Adrenal gland (tissue), 5 donors: Measurements from ENCODE around the gene SPTLC1.

ENCODE experiments used
- CTCF ChIP-seq, 6 experiments: fragments of 450-650 bp in 4 of 6; fragments of 200-600 bp in 2 of 6; sonication (generic) in 1 of 6; IDR thresholded peaks; 1 replicate in 5 of 6; 2 replicates in 1 of 6; pipeline versions ENCODE4 v1.5.1 to v1.8.0; 2016 to 2021; ENCODE audit warnings: antibody characterized with exemption in 6 of 6, mild to moderate bottlenecking in 2 of 6, moderate library complexity in 1 of 6
- POLR2A ChIP-seq, 2 donors: fragments of 450-650 bp; IDR thresholded peaks; one replicate each; pipeline ENCODE4 v1.6.1; 2017; ENCODE audit warnings: antibody characterized with exemption in 2 of 2, mild to moderate bottlenecking in 2 of 2, moderate library complexity in 1 of 2
- donor health status: DM: no; HTN: no; CAD: no.

DNA sequence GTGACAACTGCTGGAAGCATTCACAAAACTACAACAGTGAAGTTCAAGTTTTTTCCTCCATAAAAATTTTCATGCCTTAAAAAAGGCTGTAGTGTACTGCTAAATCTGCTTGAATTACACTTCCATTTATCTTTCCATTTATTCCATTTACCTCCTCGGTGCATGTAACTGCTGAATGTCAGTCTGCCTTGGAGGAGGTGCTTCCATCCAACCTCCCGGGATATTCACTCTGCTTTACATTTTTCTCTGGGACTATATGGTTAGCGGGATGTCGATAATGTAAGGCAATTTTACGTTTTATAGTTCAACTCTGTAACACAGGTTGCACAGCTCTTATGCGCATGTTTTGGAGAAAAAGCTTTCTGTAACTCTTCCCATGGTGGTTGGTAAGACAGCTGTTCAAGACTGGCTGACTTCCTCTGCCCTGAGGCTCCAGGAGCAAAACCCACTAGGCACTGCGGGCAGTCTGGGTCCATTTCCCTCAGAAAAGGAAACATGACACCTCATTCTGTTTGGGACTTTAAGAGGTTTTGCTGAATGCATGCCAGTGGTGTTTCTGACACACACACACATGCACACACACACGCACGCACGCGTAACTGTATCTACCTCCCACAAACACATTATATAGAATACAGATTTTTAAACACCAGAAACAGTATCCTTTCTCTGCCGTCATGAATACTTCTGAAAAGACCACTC, 66.1 kb downstream of the SPTLC1 start:
- no peak for TF ChIP-seq POLR2A (IDR thresholded peaks at IDR 0.05)
- no peak for TF ChIP-seq CTCF (IDR thresholded peaks at IDR 0.05)
